Measurements from ENCODE around the gene LHX2.

GRCh38 chr9:124075761-124076160 lies 64.2 kb downstream of the LHX2 start:
- no peak for TF ChIP-seq CTCF (IDR thresholded peaks at IDR 0.05; ENCODE audit: low read length)
- no peak for TF ChIP-seq EZH2 (optimal IDR thresholded peaks at IDR 0.05; ENCODE audit: low read depth, low read length)
- TF ChIP-seq EZH2phosphoT487 (IDR thresholded peaks at IDR 0.05; ENCODE audit: low read length) = no peak
